NK-92 (cell line): ENCODE results near the gene OPCML.

Experiments
- DNase-seq: peaks from one replicate; lab custom pipeline; 2025; ENCODE audit not compliant: unreplicated experiment; lab: John Stamatoyannopoulos, UW

Gene OPCML

GRCh38 chr11:133541021-133541719, 8.9 kb upstream of the OPCML start:
- no peak for DNase-seq

- no peak for DNase-seq
These were observed 3.9 kb upstream of the OPCML start for GRCh38 chr11:133536198-133536597.

GRCh38 chr11:133533205-133533604, 904 bp upstream of the OPCML start:
- no peak for DNase-seq

- DNase-seq, result no peak
These were observed 843 bp downstream of the OPCML start for GRCh38 chr11:133531458-133531857.

GRCh38 chr11:133530501-133530835, 1.8 kb downstream of the OPCML start:
- DNase-seq, result no peak

- no peak for DNase-seq
These were observed 2.3 kb downstream of the OPCML start for GRCh38 chr11:133529807-133530500.

- no peak for DNase-seq
These were observed 5.5 kb downstream of the OPCML start for GRCh38 chr11:133526790-133527189.

GRCh38 chr11:133525976-133526375, 6.3 kb downstream of the OPCML start:
- no peak for DNase-seq

- DNase-seq, result no peak
These were observed 7.8 kb downstream of the OPCML start for GRCh38 chr11:133524488-133524887.

- DNase-seq, result no peak
These were observed 10.0 kb downstream of the OPCML start for GRCh38 chr11:133522344-133522743.

GRCh38 chr11:133521502-133521901, 10.8 kb downstream of the OPCML start:
- no peak for DNase-seq

GRCh38 chr11:133520707-133521106, 11.6 kb downstream of the OPCML start:
- DNase-seq, result no peak

GRCh38 chr11:133519560-133519959, 12.7 kb downstream of the OPCML start:
- no peak for DNase-seq

GRCh38 chr11:133518702-133519264, 13.5 kb downstream of the OPCML start:
- DNase-seq, result no peak

- no peak for DNase-seq
These were observed 15.5 kb downstream of the OPCML start for GRCh38 chr11:133516845-133517244.

GRCh38 chr11:133515107-133515506, 17.2 kb downstream of the OPCML start:
- no peak for DNase-seq

GRCh38 chr11:133509924-133510697, 22.2 kb downstream of the OPCML start:
- no peak for DNase-seq

- DNase-seq, result no peak
These were observed 23.8 kb downstream of the OPCML start for GRCh38 chr11:133508468-133508867.

GRCh38 chr11:133507185-133507584, 25.1 kb downstream of the OPCML start:
- DNase-seq, result no peak

- no peak for DNase-seq
These were observed 25.7 kb downstream of the OPCML start for GRCh38 chr11:133506551-133507094.

- DNase-seq, result no peak
These were observed 26.3 kb downstream of the OPCML start for GRCh38 chr11:133506023-133506422.
